IMR-90 (cell line): ENCODE measurements around the gene CDH13. TPM values are rescaled to one million over a fixed set of nuclear protein-coding genes. Genes with fewer than 3 reads are reported as not detected.

Experiments
- ATAC-seq: fragments of 200-7000 bp; cut with Tn5 transposase; 2 replicates; pipeline ENCODE4 v1.9.1; 2020; ENCODE audit warnings: low read depth, mild to moderate bottlenecking, moderate library complexity
- BruUV-seq: library from RNA; stranded (reverse); fragments of 400-500 nt; replicated peaks from 2 replicates; lab custom pipeline; 2021; lab: Mats Ljungman, UMichigan
- CTCF ChIA-PET: fragments of 300-600 bp; formaldehyde crosslinking; extraction: SDS; loops from one replicate; lab custom pipeline; 2021; ENCODE audit warnings: antibody characterized with exemption; lab: Yijun Ruan, JAX
- POLR2A ChIA-PET: fragments of 300-600 bp; sonication (Branson Sonifier 250); formaldehyde crosslinking; loops from one replicate; lab custom pipeline; 2022; ENCODE audit warnings: antibody characterized with exemption; ENCODE audit not compliant: unreplicated experiment; lab: Charles Lee
- DNase-seq: peaks from one replicate; pipeline ENCODE4 v3.0.0; 2013
- H2AFZ ChIP-seq: replicated peaks from 2 replicates; pipeline ENCODE3; 2013; ENCODE audit warnings: low read length, mild to moderate bottlenecking; ENCODE audit not compliant: poor library complexity
- H2AK5ac ChIP-seq: 2 replicates; pipeline ENCODE4 v1.6.1; 2013; ENCODE audit warnings: low read depth, low read length, inconsistent platforms
- H2AK9ac ChIP-seq: replicated peaks from 2 replicates; pipeline ENCODE3; 2013; ENCODE audit warnings: mild to moderate bottlenecking, low read depth, low read length, moderate library complexity; ENCODE audit not compliant: poor library complexity
- H2BK120ac ChIP-seq: 2 replicates; pipeline ENCODE4 v1.6.1; 2013; ENCODE audit warnings: low read depth, low read length, inconsistent platforms
- H2BK15ac ChIP-seq: 3 replicates; pipeline ENCODE4 v1.6.1; 2013; ENCODE audit warnings: low read depth, low read length, inconsistent platforms
- H2BK20ac ChIP-seq: 2 replicates; pipeline ENCODE4 v1.6.1; 2013; ENCODE audit warnings: low read depth, mild to moderate bottlenecking, inconsistent platforms, low read length, moderate library complexity
- H2BK5ac ChIP-seq: 2 replicates; pipeline ENCODE4 v1.6.1; 2013; ENCODE audit warnings: mild to moderate bottlenecking, low read depth, low read length, inconsistent platforms; ENCODE audit not compliant: poor library complexity, severe bottlenecking
- H3K14ac ChIP-seq: replicated peaks from 2 replicates; pipeline ENCODE4 v1.6.1; 2013; ENCODE audit warnings: low read depth, low read length, inconsistent platforms
- H3K18ac ChIP-seq: 2 replicates; pipeline ENCODE4 v1.6.1; 2013; ENCODE audit warnings: low read depth, low read length, control low read depth
- H3K23ac ChIP-seq: 2 replicates; pipeline ENCODE4 v1.6.1; 2013; ENCODE audit warnings: low read depth, low read length, inconsistent platforms
- H3K27ac ChIP-seq: 2 replicates; pipeline ENCODE4 v1.5.1; 2013; ENCODE audit warnings: mild to moderate bottlenecking, control low read depth, low read length; ENCODE audit not compliant: insufficient read depth
- H3K27me3 ChIP-seq: 2 replicates; pipeline ENCODE4 v1.6.1; 2013; ENCODE audit warnings: low read length; ENCODE audit not compliant: control insufficient read depth, insufficient read depth
- H3K36me3 ChIP-seq: 2 replicates; pipeline ENCODE4 v1.6.1; 2013; ENCODE audit warnings: low read length, mixed read lengths; ENCODE audit not compliant: control insufficient read depth, insufficient read depth
- H3K4ac ChIP-seq: 2 replicates; pipeline ENCODE4 v1.6.1; 2013; ENCODE audit warnings: low read depth, low read length, inconsistent platforms
- H3K4me1 ChIP-seq: 2 replicates; pipeline ENCODE4 v1.6.1; 2013; ENCODE audit warnings: low read length, mixed read lengths; ENCODE audit not compliant: control insufficient read depth, insufficient read depth
- H3K4me2 ChIP-seq: 2 replicates; pipeline ENCODE4 v1.6.1; 2013; ENCODE audit warnings: low read depth, mild to moderate bottlenecking, control low read depth, low read length, moderate library complexity
- H3K4me3 ChIP-seq: 2 replicates; pipeline ENCODE4 v1.5.1; 2013; ENCODE audit warnings: low read depth, mild to moderate bottlenecking, control low read depth, low read length, moderate library complexity; ENCODE audit not compliant: insufficient read depth
- H3K56ac ChIP-seq: 2 replicates; pipeline ENCODE4 v1.6.1; 2013; ENCODE audit warnings: low read length, inconsistent platforms; ENCODE audit not compliant: insufficient read depth; ENCODE audit errors: extremely low read depth
- H3K79me1 ChIP-seq, 2 experiments: 2 replicates each; pipeline ENCODE4 v1.6.1; 2013; ENCODE audit warnings: low read length in 2 of 2, inconsistent platforms in 1 of 2, low read depth in 1 of 2
- H3K9ac ChIP-seq: 2 replicates; pipeline ENCODE4 v1.6.1; 2013; ENCODE audit warnings: low read depth, low read length, control low read depth
- H3K9me1 ChIP-seq: 2 replicates; pipeline ENCODE4 v1.6.1; 2013; ENCODE audit warnings: low read length, inconsistent platforms; ENCODE audit not compliant: insufficient read depth
- H3K9me3 ChIP-seq: 2 replicates; pipeline ENCODE4 v1.6.1; 2013; ENCODE audit warnings: low read length; ENCODE audit not compliant: control insufficient read depth, insufficient read depth
- H4K20me1 ChIP-seq: 2 replicates; pipeline ENCODE4 v1.6.1; 2013; ENCODE audit warnings: low read length, inconsistent platforms; ENCODE audit not compliant: insufficient read depth
- H4K5ac ChIP-seq: 2 replicates; pipeline ENCODE4 v1.6.1; 2013; ENCODE audit warnings: mild to moderate bottlenecking, low read depth, low read length, control low read depth
- H4K8ac ChIP-seq, 2 experiments: 2 replicates each; pipeline ENCODE4 v1.6.1; 2013; ENCODE audit warnings: low read depth in 2 of 2, low read length in 2 of 2, control low read depth in 1 of 2, inconsistent platforms in 1 of 2
- H4K91ac ChIP-seq: 2 replicates; pipeline ENCODE4 v1.6.1; 2013; ENCODE audit warnings: low read depth, low read length, inconsistent platforms; ENCODE audit not compliant: insufficient read depth
- BHLHE40 ChIP-seq: fragments of 150-350 bp; IDR thresholded peaks from 2 replicates; pipeline ENCODE4 v1.6.1; 2016; ENCODE audit warnings: mild to moderate bottlenecking, low read depth, low read length
- CEBPB ChIP-seq: IDR thresholded peaks from 2 replicates; pipeline ENCODE4 v1.6.1; 2012; ENCODE audit warnings: low read depth, low read length, improper control_type of control experiment
- CHD1 ChIP-seq: IDR thresholded peaks from 2 replicates; pipeline ENCODE4 v1.6.1; 2012; ENCODE audit warnings: low read depth, low read length, improper control_type of control experiment
- CTCF ChIP-seq: conservative IDR thresholded peaks from 2 replicates; pipeline ENCODE4 v1.5.1; 2012; ENCODE audit warnings: mild to moderate bottlenecking, low read depth, low read length, improper control_type of control experiment
- ELK1 ChIP-seq: fragments of 150-350 bp; IDR thresholded peaks from 2 replicates; pipeline ENCODE4 v1.6.1; 2016; ENCODE audit warnings: low read depth, mild to moderate bottlenecking, low read length, moderate library complexity, borderline replicate concordance
- FOS ChIP-seq: fragments of 150-350 bp; IDR thresholded peaks from 2 replicates; pipeline ENCODE4 v1.6.1; 2016; ENCODE audit warnings: low read depth, low read length
- MAFK ChIP-seq: IDR thresholded peaks from 2 replicates; pipeline ENCODE4 v1.6.1; 2012; ENCODE audit warnings: low read depth, low read length, improper control_type of control experiment
- MAZ ChIP-seq: IDR thresholded peaks from 2 replicates; pipeline ENCODE4 v1.6.1; 2012; ENCODE audit warnings: low read depth, mild to moderate bottlenecking, low read length, improper control_type of control experiment, moderate library complexity, borderline replicate concordance
- NFE2L2 ChIP-seq: fragments of 150-350 bp; IDR thresholded peaks from 2 replicates; pipeline ENCODE4 v1.6.1; 2016; ENCODE audit warnings: low read depth, mild to moderate bottlenecking, low read length
- RAD21 ChIP-seq: IDR thresholded peaks from 2 replicates; pipeline ENCODE4 v1.6.1; 2012; ENCODE audit warnings: low read length, improper control_type of control experiment
- RFX5 ChIP-seq: IDR thresholded peaks from 2 replicates; pipeline ENCODE4 v1.8.0; 2012; ENCODE audit warnings: low read depth, mild to moderate bottlenecking, low read length, moderate library complexity
- USF2 ChIP-seq: fragments of 150-350 bp; IDR thresholded peaks from 2 replicates; pipeline ENCODE4 v1.6.1; 2017; ENCODE audit warnings: mild to moderate bottlenecking, antibody characterized with exemption, low read length, low read depth
- WGBS, 2 experiments: methylation state at CpG; one replicate each; pipeline versions ENCODE4 v1.1.5 to v1.1.7; 2013; ENCODE audit warnings: missing lambda C conversion rate in 2 of 2; ENCODE audit not compliant: insufficient read length in 1 of 2; ENCODE audit errors: extremely low coverage in 2 of 2; 5-methylcytosine and 5-hydroxymethylcytosine counted together
- dilution Hi-C: fragments of 300-500 bp; cut with HindIII; formaldehyde crosslinking; loops from one replicate; pipeline ENCODE4 v1.14.3; 2018; ENCODE audit warnings: low sequenced_read_pairs; ENCODE audit not compliant: unreplicated experiment
- in situ Hi-C: fragments of 300-500 bp; cut with MboI; formaldehyde crosslinking; loops from 3 replicates; pipeline ENCODE4 v1.14.3; 2019; ENCODE audit warnings: low sequenced_read_pairs, inconsistent platforms, mixed read lengths
- intact Hi-C: fragments of 100-400 bp; cut with micrococcal nuclease; formaldehyde crosslinking; loops from 2 replicates; pipeline ENCODE4 v1.10.0; 2022
- polyA plus RNA-seq, 3 experiments: library from polyadenylated mRNA; depleted of rRNA; stranded (reverse); fragments of >200 nt; gene quantifications; 2 replicates each; pipeline ENCODE4 v1.2.3, GENCODE V29; 2012; ENCODE audit warnings: low replicate concordance in 1 of 3
- total RNA-seq: library from RNA; depleted of rRNA; stranded (reverse); fragments of >200 nt; gene quantifications from 2 replicates; pipeline ENCODE4 v1.2.3, GENCODE V29; 2012

The CDH13 gene
- total and polyA plus RNA-seq, 2 of the 4 experiments (the other 2 are of a cell fraction), result 61.6 to 74.7 TPM

- Histone ChIP-seq H3K9ac (no peak overlapping the region), H4K5ac (no peak overlapping the region), H3K4me2 (no peak overlapping the region), H2BK5ac (no peak overlapping the region), H2BK120ac (no peak overlapping the region), H4K20me1 (no peaks in the 10 kb centered on the region), H3K14ac (no peak overlapping the region), H3K9me3 (peaks cover 4% of the 10 kb centered on the region), H3K18ac (no peak overlapping the region), H3K79me1 (peaks cover 0 to 9% of the 10 kb centered on the region in 2 experiments; a peak in 2 of 4 replicates), H2AFZ (no peak overlapping the region), H2AK9ac (no peak overlapping the region), H3K23ac (no peak overlapping the region), H2BK20ac (no peak overlapping the region), H2AK5ac (no peak overlapping the region), H3K4me1 (no peaks in the 10 kb centered on the region), H3K56ac (no peak overlapping the region), H3K36me3 (no peaks in the 10 kb centered on the region), H2BK15ac (no peak overlapping the region), H3K9me1 (no peaks in the 10 kb centered on the region), H4K91ac (no peak overlapping the region), H3K27ac (no peak overlapping the region), H3K4me3 (no peak overlapping the region), H3K4ac (no peak overlapping the region), H4K8ac (no peak overlapping the region), H3K27me3 (no peaks in the 10 kb centered on the region)
- intact Hi-C loops, result no loop called here
- ATAC-seq (no peak), DNase-seq (no peak)
- ChIA-PET CTCF (no interaction called here), POLR2A (no interaction called here)
- dilution Hi-C loops, result no loop called here
- no peak for TF ChIP-seq ELK1
- no peak for TF ChIP-seq USF2
- no peak for TF ChIP-seq CTCF
- TF ChIP-seq BHLHE40, result no peak
- TF ChIP-seq CHD1, result no peak
- no peak for TF ChIP-seq CEBPB
- TF ChIP-seq FOS, result no peak
- TF ChIP-seq NFE2L2, result no peak
- TF ChIP-seq RFX5, result no peak
- TF ChIP-seq RAD21, result no peak
- no peak for TF ChIP-seq MAZ
- no peak for TF ChIP-seq MAFK
- in situ Hi-C loops, result no loop called here
- no CpG with 5 or more reads among the region's 1 CpG for WGBS, 2 experiments
- BruUV-seq, result no TSS peak
These were observed 235.3 kb downstream of the CDH13 start for GRCh38 chr16:82862057-82862456.
